AML-193 (cell line): ENCODE results near the gene EHD3.
"Not testable (repeated sequence)": the region's sequence is repeated elsewhere in the genome, so short reads cannot be mapped to it uniquely, and the experiment has no call there.

Experiments
- DNase-seq, 2 experiments: peaks; one replicate each; lab custom pipeline; 2025; lab: John Stamatoyannopoulos, UW

Gene EHD3

GRCh38 chr2:31256611-31257382, 22.8 kb downstream of the EHD3 start:
- no peak for DNase-seq

GRCh38 chr2:31258351-31258750, 24.4 kb downstream of the EHD3 start:
- DNase-seq: no peak

GRCh38 chr2:31259075-31259474, 25.1 kb downstream of the EHD3 start:
- no peak for DNase-seq

- DNase-seq: no peak
These were observed 26.9 kb downstream of the EHD3 start for GRCh38 chr2:31260870-31261269.

GRCh38 chr2:31263636-31264190, 29.8 kb downstream of the EHD3 start:
- DNase-seq: no peak

- DNase-seq: no peak
These were observed 31.3 kb downstream of the EHD3 start for GRCh38 chr2:31265234-31265633.

GRCh38 chr2:31266804-31267203, 32.9 kb downstream of the EHD3 start:
- no peak for DNase-seq

GRCh38 chr2:31267437-31268120, 33.6 kb downstream of the EHD3 start:
- no peak for DNase-seq

- DNase-seq: no peak
These were observed 34.4 kb downstream of the EHD3 start for GRCh38 chr2:31268344-31268743.

- no peak for DNase-seq
These were observed 35.1 kb downstream of the EHD3 start for GRCh38 chr2:31269087-31269486.

GRCh38 chr2:31270131-31270530, 36.2 kb downstream of the EHD3 start:
- no peak for DNase-seq

- no peak for DNase-seq
These were observed 36.9 kb downstream of the EHD3 start for GRCh38 chr2:31270822-31271231.

- no peak for DNase-seq
These were observed 37.9 kb downstream of the EHD3 start for GRCh38 chr2:31271851-31272267.

- DNase-seq: no peak
These were observed 40.6 kb downstream of the EHD3 start for GRCh38 chr2:31274401-31275075.

- no peak for DNase-seq
These were observed 42.0 kb downstream of the EHD3 start for GRCh38 chr2:31275976-31276375.

- DNase-seq: no peak
These were observed 43.7 kb downstream of the EHD3 start for GRCh38 chr2:31277621-31278020.

- DNase-seq: no peak
These were observed 48.7 kb downstream of the EHD3 start for GRCh38 chr2:31282634-31283033.

- DNase-seq: not testable (repeated sequence)
These were observed 49.4 kb downstream of the EHD3 start for GRCh38 chr2:31283193-31283919.

GRCh38 chr2:31284107-31284506, 50.2 kb downstream of the EHD3 start:
- DNase-seq: no peak

- DNase-seq: no peak
These were observed 52.3 kb downstream of the EHD3 start for GRCh38 chr2:31286230-31286629.

- no peak for DNase-seq
These were observed 53.1 kb downstream of the EHD3 start for GRCh38 chr2:31286961-31287550.

GRCh38 chr2:31287654-31288053, 53.7 kb downstream of the EHD3 start:
- DNase-seq: no peak
